Rectal smooth muscle tissue (tissue), 1 donor: ENCODE measurements around the gene PRMT1.
A peak's percentile ranks its signal among the peaks of the same experiment; 100 is the strongest.
"Not testable (repeated sequence)": the region's sequence is repeated elsewhere in the genome, so short reads cannot be mapped to it uniquely, and the experiment has no call there.

Source experiments
- H3K27ac ChIP-seq: one replicate; pipeline ENCODE4 v1.7.0; 2013; ENCODE audit warnings: low read depth, low read length, inconsistent platforms
- H3K27me3 ChIP-seq: one replicate; pipeline ENCODE4 v1.7.0; 2013; ENCODE audit warnings: low read length; ENCODE audit not compliant: control insufficient read depth, insufficient read depth
- H3K36me3 ChIP-seq: one replicate; pipeline ENCODE4 v1.7.0; 2013; ENCODE audit warnings: low read length; ENCODE audit not compliant: control insufficient read depth, insufficient read depth
- H3K4me1 ChIP-seq: one replicate; pipeline ENCODE4 v1.7.0; 2013; ENCODE audit warnings: low read length; ENCODE audit not compliant: control insufficient read depth, insufficient read depth
- H3K4me3 ChIP-seq: one replicate; pipeline ENCODE4 v1.7.0; 2013; ENCODE audit warnings: low read length
- H3K9ac ChIP-seq: one replicate; pipeline ENCODE4 v1.7.0; 2013; ENCODE audit warnings: low read length

The PRMT1 gene

DNA sequence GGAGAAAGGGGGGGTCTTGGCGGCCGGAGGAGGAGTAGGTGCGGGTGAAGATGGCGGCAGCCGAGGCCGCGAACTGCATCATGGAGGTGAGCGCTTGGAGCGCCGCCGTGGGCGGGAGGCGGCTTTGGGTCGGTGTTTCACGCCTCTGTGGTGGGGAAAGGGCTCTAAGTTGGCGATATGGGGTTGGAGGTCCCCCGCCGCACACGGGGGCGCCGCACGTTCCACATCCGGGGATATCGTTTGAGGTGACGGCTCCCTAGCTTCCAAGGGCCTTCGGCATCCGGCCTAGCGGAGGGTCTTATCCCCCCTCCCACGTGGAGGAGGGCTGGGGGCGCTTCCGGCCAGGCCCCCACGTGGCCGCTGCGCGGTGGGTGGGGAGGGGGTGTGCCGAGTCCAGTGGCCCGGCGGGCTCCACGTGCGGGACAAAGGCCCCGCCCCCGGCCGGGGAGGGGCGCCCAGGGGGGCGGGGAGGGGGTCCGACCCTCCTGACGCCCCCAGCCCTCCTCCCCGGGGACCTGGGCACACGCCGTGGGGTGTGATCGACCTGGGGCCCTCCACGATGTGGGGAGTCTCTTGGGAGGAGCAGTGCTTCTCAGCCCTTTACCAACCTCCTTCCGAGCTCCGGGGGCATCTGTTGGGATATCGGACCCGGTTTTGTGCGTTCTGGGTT lies at the start of gene PRMT1:
Gene PRMT1 (plus strand): TSS at position 41 of the 670 bp plus-strand sequence. CDS start 10 bp downstream, at position 51.
- Histone ChIP-seq H3K9ac (peak within 1 kb of the TSS; percentile 92), H3K27ac (peak within 1 kb of the TSS; percentile 98), H3K4me3 (peak within 1 kb of the TSS; percentile 97), H3K4me1 (peaks cover 6% of the 10 kb centered on the region), H3K36me3 (peaks cover 7% of the 10 kb centered on the region), H3K27me3 (no peaks in the 10 kb centered on the region)

DNA sequence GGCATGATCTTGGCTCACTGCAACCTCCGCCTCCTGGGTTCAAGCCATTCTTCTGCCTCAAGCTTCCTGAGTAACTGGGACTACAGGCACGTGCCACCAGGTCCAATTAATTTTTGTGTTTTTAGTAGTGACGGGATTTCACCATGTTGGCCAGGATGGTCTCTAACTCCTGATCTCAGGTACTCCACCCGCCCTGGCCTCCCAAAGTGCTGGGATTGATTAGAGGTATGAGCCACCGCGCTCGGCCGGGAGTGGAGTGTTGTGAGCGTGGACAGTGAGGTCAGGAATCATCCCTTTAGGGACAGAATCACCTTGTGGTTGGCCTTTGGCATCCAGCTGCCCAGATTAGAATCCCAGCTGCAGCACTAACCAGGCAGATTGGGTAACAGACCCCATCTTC lies 47.4 kb upstream of the PRMT1 start:
- Histone ChIP-seq H3K4me1 (peaks cover 5% of the 10 kb centered on the region), H3K4me3 (no peak overlapping the region), H3K27ac (no peak overlapping the region), H3K27me3 (no peaks in the 10 kb centered on the region), H3K9ac (no peak overlapping the region), H3K36me3 (no peaks in the 10 kb centered on the region)

DNA sequence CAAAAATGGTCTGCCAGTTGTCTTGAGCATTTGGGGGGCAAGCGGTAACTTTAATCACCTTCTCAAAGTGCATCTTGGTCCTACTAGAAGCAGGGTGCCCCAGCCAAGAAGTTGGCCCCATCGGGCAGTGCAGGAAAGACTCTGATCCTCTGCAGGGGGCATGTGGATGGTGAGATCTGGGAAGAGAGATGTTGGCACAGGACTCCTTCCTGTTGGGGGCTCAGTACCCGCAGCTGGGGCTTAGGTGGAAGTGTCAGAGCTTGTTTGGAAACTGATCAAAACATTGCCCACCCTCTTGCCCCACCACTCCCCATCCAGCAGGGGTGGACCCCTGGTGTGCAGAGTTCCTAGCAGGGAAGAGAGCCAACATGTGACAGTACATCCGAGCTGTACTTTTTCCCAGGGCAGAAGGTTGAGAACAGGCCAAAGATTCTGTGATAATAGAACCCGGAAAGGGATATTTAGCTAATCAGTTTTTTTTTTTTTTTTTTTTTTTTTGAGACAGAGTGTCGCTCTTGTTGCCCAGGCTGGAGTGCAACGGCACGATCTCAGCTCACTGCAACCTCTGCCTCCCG lies 46.0 kb upstream of the PRMT1 start:
- Histone ChIP-seq H3K36me3 (no peaks in the 10 kb centered on the region), H3K4me3 (no peak overlapping the region), H3K4me1 (peaks cover 5% of the 10 kb centered on the region), H3K27ac (peak overlapping the region; percentile 45), H3K27me3 (no peaks in the 10 kb centered on the region), H3K9ac (no peak overlapping the region)

DNA sequence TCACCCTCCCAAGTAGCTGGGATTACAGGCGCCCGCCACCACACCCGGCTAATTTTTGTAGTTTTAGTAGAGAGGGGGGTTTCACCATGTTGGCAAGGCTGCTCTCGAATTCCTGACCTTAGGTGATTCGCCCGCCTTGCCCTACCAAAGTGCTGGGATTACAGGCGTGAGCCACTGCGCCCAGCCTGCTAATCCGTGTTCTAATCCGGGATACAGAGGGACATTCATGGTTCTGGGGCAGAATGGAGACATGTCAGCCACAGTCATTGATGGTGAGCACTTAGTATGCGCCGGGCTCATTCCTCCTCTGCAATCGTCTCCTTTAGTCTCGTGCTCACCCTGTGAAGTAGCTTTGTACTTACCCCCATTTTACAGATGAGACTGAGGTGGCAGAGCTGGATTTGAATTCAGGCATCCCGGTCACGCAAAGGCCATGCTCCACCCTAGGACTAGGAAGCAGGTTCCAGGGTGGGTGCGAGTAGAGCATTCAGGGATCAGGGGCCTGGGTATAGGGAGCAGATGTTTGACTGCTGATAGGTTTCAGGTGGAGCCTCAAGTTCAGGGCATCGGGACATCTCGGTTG lies 45.4 kb upstream of the PRMT1 start:
- H3K36me3 ChIP-seq = no peaks in the 10 kb centered on the region
- no peaks in the 10 kb centered on the region for H3K27me3 ChIP-seq
- no peak overlapping the region for H3K4me3 ChIP-seq
- peaks cover 5% of the 10 kb centered on the region for H3K4me1 ChIP-seq
- H3K27ac ChIP-seq = no peak overlapping the region
- no peak overlapping the region for H3K9ac ChIP-seq

DNA sequence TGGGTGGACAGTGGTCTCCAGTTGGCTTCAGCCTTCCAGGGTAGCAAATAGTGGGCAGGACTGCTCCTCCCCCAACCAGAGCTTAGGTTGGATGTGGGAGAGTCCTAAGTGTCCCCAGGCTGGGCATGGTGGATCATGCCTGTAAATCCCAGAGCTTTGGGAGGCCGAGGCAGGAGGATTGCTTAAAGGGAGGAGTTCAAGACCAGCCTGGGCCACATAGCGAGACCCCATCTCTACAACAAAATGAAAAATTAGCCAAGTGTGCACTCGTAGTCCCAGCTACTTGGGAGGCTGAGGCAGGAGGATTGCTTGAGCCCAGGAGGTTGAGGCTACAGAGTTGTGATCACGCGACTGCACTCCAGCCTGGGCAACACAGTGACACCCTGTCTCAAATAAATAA lies 44.5 kb upstream of the PRMT1 start:
- Histone ChIP-seq H3K4me3 (no peak overlapping the region), H3K9ac (no peak overlapping the region), H3K4me1 (peaks cover 5% of the 10 kb centered on the region), H3K36me3 (no peaks in the 10 kb centered on the region), H3K27ac (no peak overlapping the region), H3K27me3 (no peaks in the 10 kb centered on the region)

DNA sequence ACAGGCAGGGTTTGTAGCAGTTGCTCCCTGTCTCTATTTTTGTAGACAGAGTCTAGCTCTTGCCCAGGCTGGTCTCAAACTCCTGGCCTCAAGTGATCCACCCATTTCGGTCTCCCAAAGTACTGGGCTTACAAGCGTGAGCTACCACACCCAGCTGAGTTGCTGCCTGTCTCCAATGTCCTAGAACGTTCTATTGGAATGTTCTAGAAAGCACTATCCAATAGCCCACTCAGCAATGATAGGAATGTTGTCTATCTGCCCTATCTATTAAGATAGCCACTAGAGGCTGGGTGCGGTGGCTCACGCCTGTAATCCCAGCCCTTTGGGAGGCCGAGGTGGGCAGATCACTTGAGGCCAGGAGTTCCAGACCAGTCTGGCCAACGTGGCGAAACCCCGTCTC lies 43.8 kb upstream of the PRMT1 start:
- H3K4me3 ChIP-seq, H3K9ac ChIP-seq, H3K36me3 ChIP-seq, H3K27me3 ChIP-seq, H3K27ac ChIP-seq, H3K4me1 ChIP-seq: not testable (repeated sequence)

DNA sequence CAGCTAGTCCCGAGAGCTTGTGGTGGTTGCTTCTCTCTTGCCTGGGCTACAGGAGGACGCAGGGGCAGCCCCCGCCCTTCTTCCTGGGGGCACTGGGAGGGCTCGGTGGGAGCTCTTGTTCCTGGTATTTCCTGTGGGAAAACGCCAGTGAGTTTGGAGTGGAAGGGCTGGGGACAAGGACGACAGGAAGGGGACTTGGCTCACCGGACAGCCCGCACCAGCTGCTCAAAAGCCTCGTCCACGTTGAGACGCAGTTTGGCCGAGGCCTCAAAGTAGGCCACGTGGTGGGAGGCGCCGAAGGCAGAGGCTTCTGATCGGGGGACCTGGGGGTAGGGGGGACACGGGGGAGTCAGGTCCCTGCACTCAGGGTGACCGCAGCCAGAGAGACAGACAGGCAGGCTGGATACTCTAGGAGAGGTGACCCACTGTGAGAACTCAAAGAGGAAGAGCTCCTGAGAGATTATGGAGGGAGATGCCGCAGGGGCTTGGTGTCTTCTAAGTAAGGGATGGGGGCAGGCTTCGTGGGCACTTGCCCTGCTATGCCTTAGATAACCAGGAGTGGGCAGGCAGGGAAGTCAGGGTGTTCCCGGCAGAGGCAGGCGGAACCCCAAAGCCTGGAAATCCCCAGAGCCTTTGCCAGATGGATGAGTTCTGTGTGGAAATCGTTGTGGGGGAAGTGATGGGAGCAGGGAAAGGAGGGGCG lies 41.4 kb upstream of the PRMT1 start:
- no peak overlapping the region for H3K9ac ChIP-seq
- no peaks in the 10 kb centered on the region for H3K36me3 ChIP-seq
- no peak overlapping the region for H3K27ac ChIP-seq
- peaks cover 10% of the 10 kb centered on the region for H3K4me1 ChIP-seq
- no peak overlapping the region for H3K4me3 ChIP-seq
- no peaks in the 10 kb centered on the region for H3K27me3 ChIP-seq

DNA sequence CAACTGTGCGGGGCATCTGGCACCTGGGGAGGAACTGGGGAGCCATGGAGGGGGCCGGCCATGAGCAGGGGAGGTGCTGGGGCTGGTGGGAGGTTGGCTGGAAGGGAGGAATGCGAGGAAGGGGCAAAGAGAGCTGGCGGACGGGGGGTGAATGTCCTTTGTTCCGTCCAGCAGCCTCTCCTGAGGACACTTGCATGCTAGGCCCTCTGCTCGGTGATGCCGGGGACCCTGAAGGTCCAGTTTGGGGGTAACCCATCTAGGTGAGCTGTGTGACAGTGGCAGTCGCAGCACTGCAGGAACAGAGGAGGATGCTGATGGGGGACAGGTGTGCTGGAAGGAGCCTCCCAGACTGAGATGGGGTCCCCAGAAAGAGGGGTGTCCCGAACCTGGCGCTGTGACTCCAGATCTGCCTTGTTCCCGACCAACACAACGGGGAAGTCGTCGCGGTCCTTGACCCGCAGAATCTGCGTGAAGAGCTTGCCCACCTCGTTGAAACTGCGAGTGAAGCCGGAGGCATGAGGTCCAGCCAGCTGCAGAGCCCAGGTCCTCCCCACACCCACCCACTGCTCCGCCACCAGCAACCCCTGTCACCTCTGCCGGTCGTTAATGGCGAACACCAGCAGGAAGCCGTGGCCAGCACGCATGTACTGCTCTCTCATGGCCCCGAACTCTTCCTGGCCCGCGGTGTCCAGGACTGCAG lies 40.7 kb upstream of the PRMT1 start:
- no peaks in the 10 kb centered on the region for H3K27me3 ChIP-seq
- no peak overlapping the region for H3K4me3 ChIP-seq
- H3K9ac ChIP-seq = no peak overlapping the region
- no peak overlapping the region for H3K27ac ChIP-seq
- H3K4me1 ChIP-seq = peaks cover 5% of the 10 kb centered on the region
- no peaks in the 10 kb centered on the region for H3K36me3 ChIP-seq

DNA sequence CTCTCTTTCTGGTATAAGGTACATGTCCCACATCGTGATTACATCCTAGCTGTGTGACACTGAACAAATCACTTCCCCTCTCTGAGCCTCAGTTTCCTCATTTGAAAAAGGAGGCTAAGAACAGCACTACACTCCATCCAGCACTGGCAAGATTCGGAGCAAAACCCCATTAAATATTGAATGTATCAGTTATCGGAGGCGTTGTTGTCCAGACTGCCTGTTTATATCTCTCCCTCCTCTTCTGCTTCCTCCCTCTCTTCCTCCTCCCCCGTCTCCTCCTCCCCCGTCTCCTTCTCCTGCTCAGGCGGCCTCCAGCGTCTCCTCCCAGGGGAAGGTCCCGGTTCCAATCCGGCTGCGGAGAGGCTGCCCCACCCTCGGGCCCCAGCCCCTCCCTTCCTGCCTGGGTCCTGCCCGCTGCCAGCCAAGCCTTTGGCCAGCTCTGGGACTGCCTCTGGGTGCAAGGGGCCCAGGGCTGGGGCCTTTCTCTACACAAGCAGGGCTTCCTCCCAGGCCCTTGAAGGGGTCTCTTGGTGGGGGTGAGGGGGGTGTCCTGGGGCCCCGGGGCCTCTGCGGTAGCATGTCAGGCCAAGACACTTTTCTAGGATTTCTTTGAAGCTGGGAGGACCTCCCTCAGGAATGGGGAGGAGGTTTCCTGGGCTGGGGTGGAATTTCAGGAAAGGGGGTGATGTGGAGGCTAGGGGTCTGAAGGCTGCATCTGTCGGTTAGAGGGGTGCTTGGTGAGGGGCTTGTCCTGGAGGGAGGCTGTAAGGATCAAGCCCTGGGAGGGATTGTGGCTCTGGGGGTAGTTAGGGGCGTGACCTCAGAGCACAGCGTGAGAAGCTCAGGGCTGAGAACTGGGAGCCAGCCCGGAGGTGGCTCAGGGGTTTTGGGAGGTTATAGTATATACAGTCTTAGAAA lies 39.0 kb upstream of the PRMT1 start:
- Histone ChIP-seq H3K36me3 (no peaks in the 10 kb centered on the region), H3K9ac (peak overlapping the region; percentile 30), H3K4me3 (peak overlapping the region; percentile 68), H3K27me3 (no peaks in the 10 kb centered on the region), H3K4me1 (peaks cover 10% of the 10 kb centered on the region), H3K27ac (peak overlapping the region; percentile 70)

DNA sequence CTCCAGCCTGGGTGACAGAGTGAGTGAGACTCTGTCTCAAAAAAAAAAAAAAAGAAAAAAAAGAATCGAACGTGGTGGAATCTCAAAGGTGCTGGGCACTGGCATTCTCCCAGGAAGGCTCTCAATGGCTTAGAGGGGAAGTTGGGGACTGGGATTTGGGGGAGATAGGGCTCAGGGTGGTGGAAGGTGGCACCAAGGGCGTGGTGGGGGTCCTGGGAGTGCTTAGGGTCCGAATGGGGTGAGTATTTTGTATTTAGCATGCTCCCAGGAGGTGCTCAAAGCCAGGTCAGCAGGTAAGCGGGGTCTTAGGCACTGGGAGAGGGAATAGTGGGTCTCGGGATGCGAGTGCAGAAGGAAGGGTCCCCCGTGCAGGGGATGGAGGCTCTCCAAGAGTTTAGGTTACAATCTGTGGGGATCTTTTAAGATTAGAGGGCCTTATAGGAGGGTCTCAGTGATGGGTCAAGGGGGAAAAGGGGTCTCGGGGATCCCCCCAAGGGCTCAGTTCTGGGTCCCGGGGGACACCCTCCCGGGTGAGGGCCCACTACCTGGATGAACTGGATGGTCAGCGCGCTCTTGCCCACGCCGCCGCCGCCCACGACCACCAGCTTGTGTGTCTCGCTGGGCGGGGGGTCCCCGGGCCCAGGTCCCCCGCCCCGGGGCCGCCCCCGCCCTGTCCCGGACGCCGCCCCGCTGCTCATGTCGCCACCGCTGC lies 37.5 kb upstream of the PRMT1 start:
- Histone ChIP-seq H3K36me3 (no peaks in the 10 kb centered on the region), H3K4me3 (peak overlapping the region; percentile 89), H3K9ac (peak overlapping the region; percentile 91), H3K4me1 (peaks cover 20% of the 10 kb centered on the region), H3K27me3 (no peaks in the 10 kb centered on the region), H3K27ac (peak overlapping the region; percentile 100)
